IPS-20b (cell line): Measurements from ENCODE around the gene VRK2.

Source experiments
- H3K27ac ChIP-seq: one replicate; pipeline ENCODE4 v1.5.1; 2013; ENCODE audit warnings: low read length
- H3K27me3 ChIP-seq: 2 replicates; pipeline ENCODE4 v1.6.1; 2013; ENCODE audit warnings: mild to moderate bottlenecking, low read length, inconsistent platforms; ENCODE audit not compliant: insufficient read depth
- H3K36me3 ChIP-seq: 2 replicates; pipeline ENCODE4 v1.6.1; 2013; ENCODE audit warnings: low read depth, mild to moderate bottlenecking, inconsistent platforms, low read length, moderate library complexity; ENCODE audit not compliant: insufficient read depth
- H3K4me1 ChIP-seq: 2 replicates; pipeline ENCODE4 v1.6.1; 2013; ENCODE audit warnings: mild to moderate bottlenecking, control low read depth, inconsistent platforms, low read length, moderate library complexity; ENCODE audit not compliant: insufficient read depth
- H3K4me3 ChIP-seq: 2 replicates; pipeline ENCODE4 v1.5.1; 2013; ENCODE audit warnings: mild to moderate bottlenecking, low read length, inconsistent platforms
- H3K9ac ChIP-seq: 2 replicates; pipeline ENCODE4 v1.6.1; 2013; ENCODE audit warnings: low read depth, mild to moderate bottlenecking, inconsistent platforms, low read length, moderate library complexity
- H3K9me3 ChIP-seq: 2 replicates; pipeline ENCODE4 v1.6.1; 2013; ENCODE audit warnings: mild to moderate bottlenecking, low read depth, low read length, inconsistent platforms; ENCODE audit not compliant: insufficient read depth

The VRK2 gene

GRCh38 chr2:58035352-58035751 is 11.3 kb upstream of the VRK2 start:
- H3K27me3 ChIP-seq: no peaks in the 10 kb centered on the region
- no peak overlapping the region for H3K27ac ChIP-seq
- H3K9ac ChIP-seq: no peak overlapping the region
- no peaks in the 10 kb centered on the region for H3K9me3 ChIP-seq
- peaks cover 6% of the 10 kb centered on the region; the same call in 1 of the 2 replicates for H3K4me1 ChIP-seq
- H3K36me3 ChIP-seq: no peaks in the 10 kb centered on the region
- no peak overlapping the region for H3K4me3 ChIP-seq

- H3K9ac ChIP-seq: no peak overlapping the region
- H3K27ac ChIP-seq: no peak overlapping the region
- no peaks in the 10 kb centered on the region for H3K36me3 ChIP-seq
- peaks cover 6% of the 10 kb centered on the region for H3K4me1 ChIP-seq
- no peaks in the 10 kb centered on the region for H3K9me3 ChIP-seq
- H3K27me3 ChIP-seq: no peaks in the 10 kb centered on the region
- no peak overlapping the region for H3K4me3 ChIP-seq
These were observed 7.4 kb upstream of the VRK2 start for GRCh38 chr2:58039170-58039611.

- H3K27me3 ChIP-seq: no peaks in the 10 kb centered on the region
- peaks cover 13% of the 10 kb centered on the region for H3K4me1 ChIP-seq
- H3K27ac ChIP-seq: no peak overlapping the region
- no peaks in the 10 kb centered on the region for H3K9me3 ChIP-seq
- H3K4me3 ChIP-seq: no peak overlapping the region
- H3K36me3 ChIP-seq: no peaks in the 10 kb centered on the region
- no peak overlapping the region for H3K9ac ChIP-seq
These were observed 4.1 kb upstream of the VRK2 start for GRCh38 chr2:58042486-58042970.

- Histone ChIP-seq H3K27me3 (no peaks in the 10 kb centered on the region), H3K4me1 (peaks cover 18% of the 10 kb centered on the region), H3K9ac (no peak overlapping the region), H3K9me3 (no peaks in the 10 kb centered on the region), H3K27ac (no peak overlapping the region), H3K4me3 (no peak overlapping the region), H3K36me3 (peaks cover 1% of the 10 kb centered on the region; the same call in 1 of the 2 replicates)
These were observed 2.5 kb upstream of the VRK2 start for GRCh38 chr2:58044145-58044544.

- Histone ChIP-seq H3K9me3 (no peaks in the 10 kb centered on the region), H3K27ac (peak overlapping the region; percentile 2), H3K27me3 (no peaks in the 10 kb centered on the region), H3K4me1 (peaks cover 14% of the 10 kb centered on the region), H3K9ac (peak overlapping the region; percentile 65; the same call in 1 of the 2 replicates), H3K36me3 (peaks cover 13% of the 10 kb centered on the region; the same call in 1 of the 2 replicates), H3K4me3 (peak overlapping the region; percentile 69)
These were observed 849 bp upstream of the VRK2 start for GRCh38 chr2:58045580-58046334.

GRCh38 chr2:58046335-58046584 is 346 bp upstream of the VRK2 start:
- H3K9ac ChIP-seq: peak overlapping the region; percentile 65; the same call in 1 of the 2 replicates
- peak overlapping the region; percentile 69 for H3K4me3 ChIP-seq
- no peaks in the 10 kb centered on the region for H3K27me3 ChIP-seq
- peaks cover 13% of the 10 kb centered on the region for H3K36me3 ChIP-seq
- no peaks in the 10 kb centered on the region for H3K9me3 ChIP-seq
- H3K27ac ChIP-seq: peak overlapping the region; percentile 2
- H3K4me1 ChIP-seq: peaks cover 14% of the 10 kb centered on the region

GRCh38 chr2:58047373-58047935 is 848 bp downstream of the VRK2 start:
- Histone ChIP-seq H3K27ac (peak overlapping the region; percentile 82), H3K4me1 (peaks cover 14% of the 10 kb centered on the region), H3K9ac (peak overlapping the region; percentile 65; the same call in 1 of the 2 replicates), H3K4me3 (peak overlapping the region; percentile 69), H3K27me3 (no peaks in the 10 kb centered on the region), H3K9me3 (no peaks in the 10 kb centered on the region), H3K36me3 (peaks cover 13% of the 10 kb centered on the region)

- peaks cover 13% of the 10 kb centered on the region for H3K36me3 ChIP-seq
- H3K27me3 ChIP-seq: no peaks in the 10 kb centered on the region
- H3K4me1 ChIP-seq: peaks cover 14% of the 10 kb centered on the region; the same call in 1 of the 2 replicates
- H3K9ac ChIP-seq: peak overlapping the region; percentile 65; the same call in 1 of the 2 replicates
- peak overlapping the region; percentile 69 for H3K4me3 ChIP-seq
- no peak overlapping the region for H3K27ac ChIP-seq
- no peaks in the 10 kb centered on the region for H3K9me3 ChIP-seq
These were observed 1.4 kb downstream of the VRK2 start for GRCh38 chr2:58047961-58048360.

GRCh38 chr2:58051445-58051844 is 4.8 kb downstream of the VRK2 start:
- H3K27me3 ChIP-seq: no peaks in the 10 kb centered on the region
- H3K27ac ChIP-seq: no peak overlapping the region
- no peak overlapping the region for H3K4me3 ChIP-seq
- H3K9me3 ChIP-seq: no peaks in the 10 kb centered on the region
- peaks cover 16% of the 10 kb centered on the region; the same call in 1 of the 2 replicates for H3K4me1 ChIP-seq
- no peak overlapping the region for H3K9ac ChIP-seq
- H3K36me3 ChIP-seq: peaks cover 13% of the 10 kb centered on the region

GRCh38 chr2:58052978-58053377 is 6.4 kb downstream of the VRK2 start:
- Histone ChIP-seq H3K9me3 (no peaks in the 10 kb centered on the region), H3K4me3 (no peak overlapping the region), H3K36me3 (peaks cover 13% of the 10 kb centered on the region), H3K27me3 (no peaks in the 10 kb centered on the region), H3K27ac (no peak overlapping the region), H3K9ac (no peak overlapping the region), H3K4me1 (peaks cover 26% of the 10 kb centered on the region; the same call in 1 of the 2 replicates)

- Histone ChIP-seq H3K4me3 (no peak overlapping the region), H3K27me3 (no peaks in the 10 kb centered on the region), H3K27ac (no peak overlapping the region), H3K9me3 (no peaks in the 10 kb centered on the region), H3K36me3 (peaks cover 10% of the 10 kb centered on the region), H3K4me1 (peaks cover 33% of the 10 kb centered on the region; the same call in 1 of the 2 replicates), H3K9ac (no peak overlapping the region)
These were observed 7.7 kb downstream of the VRK2 start for GRCh38 chr2:58054264-58054663.
